H1 (cell line): ENCODE data around the gene KMT2A. TPM values are rescaled to one million over a fixed set of nuclear protein-coding genes. Genes with fewer than 3 reads are reported as not detected.

Experiments used
- CTCF ChIA-PET: fragments of 300-600 bp; sonication (Branson Sonifier 250); formaldehyde crosslinking; loops from one replicate; lab custom pipeline; 2021; ENCODE audit not compliant: partially characterized antibody; lab: Charles Lee
- POLR2A ChIA-PET: fragments of 300-600 bp; sonication (Branson Sonifier 250); formaldehyde crosslinking; loops from one replicate; lab custom pipeline; 2021; ENCODE audit warnings: inconsistent platforms; ENCODE audit not compliant: partially characterized antibody; lab: Charles Lee
- DNase-seq, 2 experiments: peaks; one replicate each; pipeline versions ENCODE4 v3.0.0 to v3.0.0-alpha.2; 2010 to 2022; ENCODE audit warnings: low spot score in 2 of 2, low read depth in 1 of 2, mixed read lengths in 1 of 2
- FAIRE-seq: peaks from 2 replicates; lab custom pipeline; 2011; peaks lifted over from hg19 to GRCh38; lab: Jason Lieb, UNC
- H2AFZ ChIP-seq: 2 replicates; pipeline ENCODE4 v1.8.1; 2012; ENCODE audit warnings: low read length, inconsistent platforms
- H2AK5ac ChIP-seq: 2 replicates; pipeline ENCODE4 v1.6.1; 2013; ENCODE audit warnings: low read depth, low read length
- H2BK120ac ChIP-seq: replicated peaks from 2 replicates; pipeline ENCODE3; 2013; ENCODE audit warnings: low read depth, low read length, inconsistent platforms
- H2BK12ac ChIP-seq: 2 replicates; pipeline ENCODE4 v1.6.1; 2013; ENCODE audit warnings: low read depth, low read length
- H2BK15ac ChIP-seq: 2 replicates; pipeline ENCODE4 v1.6.1; 2013; ENCODE audit warnings: low read length
- H2BK20ac ChIP-seq: 2 replicates; pipeline ENCODE4 v1.6.1; 2013; ENCODE audit warnings: low read length
- H2BK5ac ChIP-seq: 2 replicates; pipeline ENCODE4 v1.6.1; 2013; ENCODE audit warnings: low read depth, low read length
- H3K14ac ChIP-seq: 2 replicates; pipeline ENCODE4 v1.6.1; 2013; ENCODE audit warnings: inconsistent platforms; ENCODE audit not compliant: insufficient read length
- H3K18ac ChIP-seq: 2 replicates; pipeline ENCODE4 v1.6.1; 2013; ENCODE audit warnings: low read length; ENCODE audit errors: extremely low read depth
- H3K23ac ChIP-seq: 2 replicates; pipeline ENCODE4 v1.6.1; 2013; ENCODE audit warnings: inconsistent platforms; ENCODE audit not compliant: insufficient read length
- H3K23me2 ChIP-seq: 2 replicates; pipeline ENCODE4 v1.6.1; 2013; ENCODE audit warnings: low read depth, low read length
- H3K27ac ChIP-seq: 2 replicates; pipeline ENCODE4 v1.6.1; 2011; ENCODE audit warnings: low read depth, low read length, inconsistent platforms
- H3K27me3 ChIP-seq, 4 experiments: replicated peaks in 1 of 4; 1 replicate in 1 of 4; 2 replicates in 3 of 4; pipeline versions ENCODE4 v1.6.1 to v1.8.1; 2011 to 2013; ENCODE audit warnings: low read length in 3 of 4, mild to moderate bottlenecking in 3 of 4, inconsistent platforms in 2 of 4, mixed read lengths in 2 of 4, moderate library complexity in 1 of 4; ENCODE audit not compliant: control insufficient read depth in 3 of 4, insufficient read depth in 3 of 4; ENCODE audit errors: extremely low read depth in 1 of 4
- H3K36me3 ChIP-seq, 4 experiments: 2 replicates each; pipeline versions ENCODE4 v1.6.1 to v1.8.1; 2011 to 2013; ENCODE audit warnings: mild to moderate bottlenecking in 4 of 4, low read length in 3 of 4, moderate library complexity in 2 of 4, control low read depth in 1 of 4, inconsistent platforms in 1 of 4; ENCODE audit not compliant: insufficient read depth in 4 of 4, control insufficient read depth in 2 of 4
- H3K4ac ChIP-seq: replicated peaks from 2 replicates; pipeline ENCODE3; 2013; ENCODE audit warnings: low read length, low read depth, mixed read lengths, inconsistent platforms; ENCODE audit not compliant: insufficient read length
- H3K4me1 ChIP-seq, 4 experiments: replicated peaks in 1 of 4; 1 replicate in 1 of 4; 2 replicates in 3 of 4; pipeline versions ENCODE4 v1.6.1 to v1.8.1; 2011 to 2013; ENCODE audit warnings: low read length in 3 of 4, inconsistent platforms in 2 of 4, mixed read lengths in 1 of 4; ENCODE audit not compliant: insufficient read depth in 4 of 4, control insufficient read depth in 3 of 4
- H3K4me2 ChIP-seq, 2 experiments: 2 replicates each; pipeline versions ENCODE4 v1.6.1 to v1.8.1; 2011 to 2013; ENCODE audit warnings: low read depth in 2 of 2, low read length in 2 of 2, control low read depth in 1 of 2, inconsistent platforms in 1 of 2, mild to moderate bottlenecking in 1 of 2; ENCODE audit not compliant: insufficient read depth in 1 of 2
- H3K4me3 ChIP-seq, 4 experiments: fragments of 200-600, 300-600 bp in 1 of 4; sonication (generic), shearing (Covaris generic), sonication (Bioruptor Twin) in 1 of 4; 2 replicates each; pipeline versions ENCODE4 v1.5.1 to v1.8.1; 2011 to 2016; ENCODE audit warnings: low read length in 4 of 4, low read depth in 3 of 4, control low read depth in 2 of 4, inconsistent platforms in 2 of 4, mild to moderate bottlenecking in 2 of 4, mixed read lengths in 1 of 4, moderate library complexity in 1 of 4; ENCODE audit not compliant: insufficient read depth in 2 of 4; ENCODE audit errors: extremely low read depth in 1 of 4
- H3K56ac ChIP-seq: replicated peaks from 2 replicates; pipeline ENCODE3; 2013; ENCODE audit warnings: low read depth, mild to moderate bottlenecking, mixed read lengths, low read length, inconsistent platforms; ENCODE audit not compliant: insufficient read length
- H3K79me1 ChIP-seq: 2 replicates; pipeline ENCODE4 v1.6.1; 2013; ENCODE audit warnings: low read depth, low read length, control low read depth
- H3K79me2 ChIP-seq, 2 experiments: 2 replicates each; pipeline versions ENCODE4 v1.6.1 to v1.8.1; 2012 to 2013; ENCODE audit warnings: low read length in 2 of 2, mild to moderate bottlenecking in 2 of 2, inconsistent platforms in 1 of 2; ENCODE audit not compliant: insufficient read depth in 2 of 2, control insufficient read depth in 1 of 2
- H3K9ac ChIP-seq, 4 experiments: replicated peaks in 1 of 4; 1 replicate in 1 of 4; 2 replicates in 3 of 4; pipeline versions ENCODE4 v1.6.1 to v1.8.1; 2011 to 2013; ENCODE audit warnings: low read depth in 3 of 4, low read length in 3 of 4, control low read depth in 2 of 4, mild to moderate bottlenecking in 2 of 4, moderate library complexity in 2 of 4, inconsistent platforms in 1 of 4; ENCODE audit errors: extremely low read depth in 1 of 4
- H3K9me3 ChIP-seq, 2 experiments: 2 replicates each; pipeline versions ENCODE4 v1.6.1 to v1.8.1; 2012 to 2013; ENCODE audit warnings: mild to moderate bottlenecking in 2 of 2, moderate library complexity in 2 of 2, control low read depth in 1 of 2, inconsistent platforms in 1 of 2, low read depth in 1 of 2, low read length in 1 of 2, mixed read lengths in 1 of 2; ENCODE audit not compliant: insufficient read depth in 2 of 2
- H4K20me1 ChIP-seq, 2 experiments: replicated peaks in 1 of 2; 2 replicates each; pipeline versions ENCODE3 to v1.8.1; 2011 to 2013; ENCODE audit warnings: inconsistent platforms in 2 of 2, low read length in 2 of 2, mild to moderate bottlenecking in 1 of 2; ENCODE audit not compliant: insufficient read depth in 2 of 2, control insufficient read depth in 1 of 2
- H4K5ac ChIP-seq: 2 replicates; pipeline ENCODE4 v1.6.1; 2013; ENCODE audit warnings: low read length, low read depth, mixed read lengths, inconsistent platforms; ENCODE audit not compliant: insufficient read length
- H4K8ac ChIP-seq: 2 replicates; pipeline ENCODE4 v1.8.0; 2013; ENCODE audit warnings: mild to moderate bottlenecking, moderate library complexity, low read length, inconsistent platforms; ENCODE audit not compliant: insufficient read depth; ENCODE audit errors: extremely low read depth
- H4K91ac ChIP-seq: replicated peaks from 2 replicates; pipeline ENCODE3; 2013; ENCODE audit warnings: low read length, mixed read lengths, inconsistent platforms; ENCODE audit not compliant: insufficient read length
- CHD1 ChIP-seq: IDR thresholded peaks from 2 replicates; pipeline ENCODE4 v1.6.1; 2012; ENCODE audit warnings: low read depth, low read length, improper control_type of control experiment
- E2F6 ChIP-seq: IDR thresholded peaks from 2 replicates; pipeline ENCODE4 v1.6.1; 2012; ENCODE audit warnings: inconsistent platforms
- EGR1 ChIP-seq: IDR thresholded peaks from 2 replicates; pipeline ENCODE4 v1.6.1; 2011; ENCODE audit warnings: low read depth, low read length, borderline replicate concordance
- RFX5 ChIP-seq: IDR thresholded peaks from 2 replicates; pipeline ENCODE4 v1.6.1; 2011; ENCODE audit warnings: low read depth, low read length, improper control_type of control experiment, borderline replicate concordance
- RNF2 ChIP-seq: fragments of 200-900, 300-1000 bp; sonication (generic); IDR thresholded peaks from 2 replicates; pipeline ENCODE4 v1.7.1; 2016; ENCODE audit warnings: borderline replicate concordance, low read depth, mild to moderate bottlenecking, antibody characterized with exemption, low read length; ENCODE audit not compliant: poor library complexity, severe bottlenecking; ENCODE audit errors: missing control alignments
- RXRA ChIP-seq: IDR thresholded peaks from 2 replicates; pipeline ENCODE4 v1.6.1; 2011; ENCODE audit warnings: low read depth, mild to moderate bottlenecking, low read length, moderate library complexity; ENCODE audit not compliant: insufficient read depth
- SP1 ChIP-seq: IDR thresholded peaks from 2 replicates; pipeline ENCODE4 v1.6.1; 2011; ENCODE audit warnings: low read depth, low read length
- SP2 ChIP-seq: IDR thresholded peaks from 2 replicates; pipeline ENCODE4 v1.6.1; 2012; ENCODE audit warnings: mild to moderate bottlenecking, low read length, inconsistent platforms
- SUZ12 ChIP-seq: fragments of 200-600 bp; sonication (generic); IDR thresholded peaks from 2 replicates; pipeline ENCODE4 v1.6.1; 2012; ENCODE audit warnings: mild to moderate bottlenecking, inconsistent platforms, low read length, moderate library complexity, mixed read lengths
- TCF12 ChIP-seq: IDR thresholded peaks from 2 replicates; pipeline ENCODE4 v1.6.1; 2011; ENCODE audit warnings: low read depth, mild to moderate bottlenecking, low read length
- WGBS, 2 experiments: shearing (Covaris generic) in 1 of 2; methylation state at CpG; one replicate each; pipeline versions ENCODE4 v1.1.6 to v1.1.7; 2013 to 2015; ENCODE audit warnings: low lambda C conversion rate in 2 of 2, mixed read lengths in 2 of 2, inconsistent platforms in 1 of 2, low coverage in 1 of 2, missing lambda C conversion rate in 1 of 2; ENCODE audit not compliant: insufficient replicate concordance in 2 of 2, insufficient coverage in 1 of 2, insufficient read length in 1 of 2; ENCODE audit errors: extremely low coverage in 1 of 2, missing lambda C conversion rate in 1 of 2; 5-methylcytosine and 5-hydroxymethylcytosine counted together
- polyA plus RNA-seq, 7 experiments: library from polyadenylated mRNA; depleted of rRNA in 3 of 7; stranded (reverse) in 5 of 7; unstranded in 2 of 7; fragments of >200 nt in 5 of 7; fragments of 200-250 nt in 2 of 7; gene quantifications; 1 replicate in 5 of 7; 2 replicates in 1 of 7; 4 replicates in 1 of 7; pipeline versions ENCODE4 v1.2.1 to v1.2.3, GENCODE V29; 2011 to 2013; ENCODE audit warnings: missing spikeins in 2 of 7, mixed read lengths in 2 of 7
- total RNA-seq: library from RNA; stranded (reverse); fragmentation: NEBNext Ultra II Directional; extraction: Animal tissue kit (Norgen Biotek cat#: 25700); gene quantifications from 2 replicates; pipeline ENCODE4 v1.2.1, GENCODE V29; 2021

The KMT2A gene
- total and polyA plus RNA-seq, 2 of the 8 experiments (the other 6 are each of a cell fraction or from before 2014, with no cell fraction given): 35.9 to 62.1 TPM

- no peak overlapping the region for H3K56ac ChIP-seq
- no peak overlapping the region for H4K8ac ChIP-seq
- no peak overlapping the region for H3K4me3 ChIP-seq
- no peak overlapping the region for H3K14ac ChIP-seq
- no peak overlapping the region for H3K9ac ChIP-seq
- H2BK15ac ChIP-seq: no peak overlapping the region
- no peak overlapping the region for H2BK5ac ChIP-seq
- H3K23ac ChIP-seq: no peak overlapping the region
- no peak overlapping the region for H3K27ac ChIP-seq
- no peaks in the 10 kb centered on the region for H3K27me3 ChIP-seq
- 91% methylated on average over 3 of the region's 3 CpGs; no CpG with 5 or more reads in 1 of the 2 experiments for WGBS, 2 experiments
- DNase-seq (no peak), FAIRE-seq (no peak)
- ChIA-PET POLR2A (no interaction called here), CTCF (interaction anchor here (0.6 kb wide), 1 partner anchor 106 kb away, joined by 4 read pairs; no protein-coding TSS in a partner anchor)
- no peaks in the 10 kb centered on the region; the same call in 1 of the 2 replicates for H3K23me2 ChIP-seq
- H2BK20ac ChIP-seq: no peak overlapping the region
- no peak overlapping the region for H2BK12ac ChIP-seq
- no peak overlapping the region for H3K18ac ChIP-seq
- no peak overlapping the region for H2AK5ac ChIP-seq
- H3K79me1 ChIP-seq: no peaks in the 10 kb centered on the region
- H3K36me3 ChIP-seq: peaks cover 10 to 73% (median 58%) of the 10 kb centered on the region in 4 experiments
- H2BK120ac ChIP-seq: no peak overlapping the region
- H2AFZ ChIP-seq: no peak overlapping the region
- no peak overlapping the region for H3K4me2 ChIP-seq
- H3K9me3 ChIP-seq: no peaks in the 10 kb centered on the region; a peak in 1 of 4 replicates
- H4K91ac ChIP-seq: no peak overlapping the region
- peaks cover 0 to 2% of the 10 kb centered on the region in 2 experiments for H4K20me1 ChIP-seq
- no peaks in the 10 kb centered on the region for H3K4me1 ChIP-seq
- no peak overlapping the region for H3K4ac ChIP-seq
- no peak overlapping the region for H4K5ac ChIP-seq
- no peaks in the 10 kb centered on the region for H3K79me2 ChIP-seq
- no peak for TF ChIP-seq SUZ12
- no peak for TF ChIP-seq EGR1
- no peak for TF ChIP-seq TCF12
- TF ChIP-seq RFX5: no peak
- no peak for TF ChIP-seq CHD1
- TF ChIP-seq RNF2: no peak
- no peak for TF ChIP-seq SP2
- TF ChIP-seq E2F6: no peak
- TF ChIP-seq RXRA: no peak
- TF ChIP-seq SP1: no peak
These were observed 48.1 kb downstream of the KMT2A start for GRCh38 chr11:118484405-118484804.
